H1 (cell line): ENCODE results near the gene C20orf173. TPM values are rescaled to one million over a fixed set of nuclear protein-coding genes. Genes with fewer than 3 reads are reported as not detected.

ENCODE experiments used
- ASH2L ChIP-seq: fragments of 200-600, 300-600 bp; sonication (generic); IDR thresholded peaks from one replicate; pipeline ENCODE4 v1.7.1; 2017; ENCODE audit warnings: low read length
- CBX5 ChIP-seq: fragments of 300-800, 300-1000 bp; sonication (generic); IDR thresholded peaks from 2 replicates; pipeline ENCODE4 v1.7.1; 2016; ENCODE audit warnings: antibody characterized with exemption, low read length, low read depth
- CHD2 ChIP-seq: IDR thresholded peaks from 2 replicates; pipeline ENCODE4 v1.6.1; 2012; ENCODE audit warnings: low read length, improper control_type of control experiment
- CHD7 ChIP-seq: fragments of 300-600 bp; sonication (generic); IDR thresholded peaks from 2 replicates; pipeline ENCODE4 v1.7.1; 2012; ENCODE audit warnings: low read length, moderate library complexity, mild to moderate bottlenecking, inconsistent platforms; ENCODE audit not compliant: insufficient replicate concordance
- POLR2A ChIP-seq, 2 experiments: IDR thresholded peaks; 1 replicate in 1 of 2; 2 replicates in 1 of 2; pipeline ENCODE4 v1.6.1; 2011; ENCODE audit warnings: low read depth in 2 of 2, low read length in 2 of 2, mild to moderate bottlenecking in 2 of 2; ENCODE audit errors: control extremely low read depth in 1 of 2
- TBP ChIP-seq: IDR thresholded peaks from 2 replicates; pipeline ENCODE4 v1.6.1; 2011; ENCODE audit warnings: low read depth, low read length, improper control_type of control experiment
- TCF12 ChIP-seq: IDR thresholded peaks from 2 replicates; pipeline ENCODE4 v1.6.1; 2011; ENCODE audit warnings: low read depth, mild to moderate bottlenecking, low read length
- polyA plus RNA-seq, 7 experiments: library from polyadenylated mRNA; depleted of rRNA in 3 of 7; stranded (reverse) in 5 of 7; unstranded in 2 of 7; fragments of >200 nt in 5 of 7; fragments of 200-250 nt in 2 of 7; gene quantifications; 1 replicate in 5 of 7; 2 replicates in 1 of 7; 4 replicates in 1 of 7; pipeline versions ENCODE4 v1.2.1 to v1.2.3, GENCODE V29; 2011 to 2013; ENCODE audit warnings: missing spikeins in 2 of 7, mixed read lengths in 2 of 7
- total RNA-seq: library from RNA; stranded (reverse); fragmentation: NEBNext Ultra II Directional; extraction: Animal tissue kit (Norgen Biotek cat#: 25700); gene quantifications from 2 replicates; pipeline ENCODE4 v1.2.1, GENCODE V29; 2021

Gene C20orf173
- total and polyA plus RNA-seq, 2 of the 8 experiments (the other 6 are each of a cell fraction or from before 2014, with no cell fraction given): not detected

DNA sequence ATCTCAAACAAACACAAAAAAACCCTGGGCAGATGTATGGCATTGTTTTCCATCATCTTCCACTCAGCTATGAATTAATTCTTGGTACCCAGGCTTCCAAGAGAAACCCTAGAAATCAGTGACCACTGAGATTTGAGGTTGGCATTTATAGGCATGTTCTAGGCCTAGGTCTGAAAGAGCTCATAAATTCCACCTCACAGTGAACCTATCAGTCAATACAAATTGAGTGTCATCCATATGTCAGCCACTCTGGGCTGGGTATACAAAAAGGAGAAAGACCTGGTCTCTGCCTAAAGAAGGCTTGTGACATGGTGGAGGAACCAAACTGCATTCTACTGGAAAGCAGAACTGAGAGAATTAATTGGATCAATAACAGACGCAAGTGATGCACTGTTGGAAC is 30.2 kb downstream of the C20orf173 start (continued):
- no peak for TF ChIP-seq CHD7
- no peak for TF ChIP-seq CBX5
- no peak for TF ChIP-seq CHD2
- TF ChIP-seq TCF12: no peak
- TF ChIP-seq ASH2L: no peak
- no peak for TF ChIP-seq TBP
- TF ChIP-seq POLR2A (IDR thresholded peaks at IDR 0.05; ENCODE audit: control extremely low read depth in 1 of 2, low read depth in 2 of 2, low read length in 2 of 2): no peak
- TF ChIP-seq, all 59 proteins: peak for 0
